HCT116 (cell line): ENCODE results near the gene RCC2. TPM values are rescaled to one million over a fixed set of nuclear protein-coding genes. Genes with fewer than 3 reads are reported as not detected.

ENCODE experiments used
- ATAC-seq: fragments of 200-7000 bp; cut with Tn5 transposase; 2 replicates; pipeline ENCODE4 v1.9.1; 2020; ENCODE audit warnings: mild to moderate bottlenecking, moderate library complexity
- BruUV-seq: library from RNA; stranded (reverse); fragments of 400-500 nt; replicated peaks from 2 replicates; lab custom pipeline; 2021; lab: Mats Ljungman, UMichigan
- CTCF ChIA-PET: fragments of 300-600 bp; sonication (Branson Sonifier 250); formaldehyde crosslinking; loops from one replicate; lab custom pipeline; 2021; ENCODE audit warnings: antibody characterized with exemption; lab: Charles Lee
- POLR2A ChIA-PET: fragments of 300-600, 350-600 bp; sonication (Branson Sonifier 250); formaldehyde crosslinking; loops from one replicate; lab custom pipeline; 2021; ENCODE audit warnings: antibody characterized with exemption; lab: Charles Lee
- RAD21 ChIA-PET, 2 experiments: fragments of 300-600 bp; sonication (Branson Sonifier 250); formaldehyde crosslinking; loops; one replicate each; lab custom pipeline; 2023; ENCODE audit warnings: low total read pairs in 2 of 2; ENCODE audit not compliant: uncharacterized antibody in 2 of 2, unreplicated experiment in 2 of 2, low non-redundant PET in 1 of 2; lab: Charles Lee
- DNase-seq: peaks from one replicate; pipeline ENCODE4 v3.0.0-alpha.2; 2010; ENCODE audit warnings: low read depth, low spot score
- H2AFZ ChIP-seq: fragments of 200-600 bp; shearing (Covaris generic), sonication (generic); 2 replicates; pipeline ENCODE4 v1.6.1; 2017; ENCODE audit warnings: low read depth, mixed run types, mixed read lengths, antibody characterized with exemption, low read length; ENCODE audit not compliant: poor library complexity, severe bottlenecking
- H3K27ac ChIP-seq: 2 replicates; pipeline ENCODE4 v1.5.1; 2012; ENCODE audit warnings: low read depth, low read length
- H3K27me3 ChIP-seq: fragments of 200-600 bp; sonication (generic); 2 replicates; pipeline ENCODE4 v1.6.1; 2016; ENCODE audit warnings: mixed run types, low read length, mixed read lengths; ENCODE audit not compliant: insufficient read depth
- H3K36me3 ChIP-seq, 2 experiments: fragments of 200-500 bp in 1 of 2; fragments of 200-600 bp in 1 of 2; sonication (Bioruptor generic) in 1 of 2; sonication (generic) in 1 of 2; 2 replicates each; pipeline versions ENCODE4 v1.5.1 to v1.6.1; 2014 to 2016; ENCODE audit warnings: low read length in 2 of 2, inconsistent platforms in 1 of 2, mixed read lengths in 1 of 2, mixed run types in 1 of 2; ENCODE audit not compliant: insufficient read depth in 2 of 2, control insufficient read depth in 1 of 2
- H3K4me1 ChIP-seq, 2 experiments: fragments of 200-600 bp in 1 of 2; sonication (generic) in 1 of 2; 2 replicates each; pipeline versions ENCODE4 v1.5.1 to v1.6.1; 2012 to 2017; ENCODE audit warnings: low read length in 2 of 2, inconsistent platforms in 1 of 2, mild to moderate bottlenecking in 1 of 2, mixed read lengths in 1 of 2, mixed run types in 1 of 2, moderate library complexity in 1 of 2; ENCODE audit not compliant: insufficient read depth in 2 of 2, control insufficient read depth in 1 of 2
- H3K4me2 ChIP-seq: fragments of 200-600 bp; sonication (generic); 2 replicates; pipeline ENCODE4 v1.6.1; 2017; ENCODE audit warnings: mixed run types, low read length, mixed read lengths
- H3K4me3 ChIP-seq, 2 experiments: fragments of 200-600 bp in 1 of 2; sonication (generic) in 1 of 2; replicated peaks in 1 of 2; 2 replicates each; pipeline ENCODE4 v1.5.1; 2011 to 2016; ENCODE audit warnings: low read length in 2 of 2, control low read depth in 1 of 2, low read depth in 1 of 2, mild to moderate bottlenecking in 1 of 2, mixed read lengths in 1 of 2, mixed run types in 1 of 2
- H3K79me2 ChIP-seq: fragments of 200-600 bp; sonication (generic); 2 replicates; pipeline ENCODE4 v1.6.1; 2017; ENCODE audit warnings: mild to moderate bottlenecking, mixed run types, low read length, moderate library complexity, mixed read lengths; ENCODE audit not compliant: insufficient read depth
- H3K9ac ChIP-seq: fragments of 200-600 bp; sonication (generic); 2 replicates; pipeline ENCODE4 v1.6.1; 2016; ENCODE audit warnings: low read length, mixed read lengths
- H3K9me2 ChIP-seq: fragments of 200-600 bp; sonication (generic), shearing (Covaris generic); 2 replicates; pipeline ENCODE4 v1.6.1; 2017; ENCODE audit warnings: mixed run types, mild to moderate bottlenecking, moderate library complexity; ENCODE audit not compliant: insufficient read depth
- H3K9me3 ChIP-seq, 2 experiments: fragments of 200-500 bp in 1 of 2; fragments of 200-600 bp in 1 of 2; sonication (Bioruptor generic) in 1 of 2; sonication (generic) in 1 of 2; 2 replicates each; pipeline ENCODE4 v1.6.1; 2014 to 2017; ENCODE audit warnings: low read length in 2 of 2, mixed read lengths in 2 of 2, inconsistent platforms in 1 of 2, low read depth in 1 of 2, mild to moderate bottlenecking in 1 of 2, mixed run types in 1 of 2, moderate library complexity in 1 of 2; ENCODE audit not compliant: control insufficient read depth in 1 of 2, insufficient read depth in 1 of 2
- H4K20me1 ChIP-seq: fragments of 200-600 bp; sonication (generic), shearing (Covaris generic); 2 replicates; pipeline ENCODE4 v1.6.1; 2017; ENCODE audit warnings: mixed run types, mild to moderate bottlenecking, moderate library complexity; ENCODE audit not compliant: insufficient read depth
- CBX3 ChIP-seq: IDR thresholded peaks from 2 replicates; pipeline ENCODE4 v1.6.1; 2012; ENCODE audit warnings: low read depth
- CEBPB ChIP-seq: IDR thresholded peaks from 2 replicates; pipeline ENCODE4 v1.6.1; 2012; ENCODE audit warnings: low read depth
- EGR1 ChIP-seq: IDR thresholded peaks from 2 replicates; pipeline ENCODE4 v1.6.1; 2012; ENCODE audit warnings: low read depth
- FOSL1 ChIP-seq: IDR thresholded peaks from 2 replicates; pipeline ENCODE4 v1.6.1; 2012; ENCODE audit warnings: low read depth
- JUND ChIP-seq: IDR thresholded peaks from 2 replicates; pipeline ENCODE4 v1.6.1; 2012
- POLR2A ChIP-seq: IDR thresholded peaks from 2 replicates; pipeline ENCODE4 v1.7.0; 2011; ENCODE audit warnings: borderline replicate concordance; ENCODE audit not compliant: insufficient read depth, insufficient read length; ENCODE audit errors: extremely low read depth
- RAD21 ChIP-seq: IDR thresholded peaks from 2 replicates; pipeline ENCODE4 v1.6.1; 2012; ENCODE audit warnings: low read depth, mild to moderate bottlenecking
- SP1 ChIP-seq: IDR thresholded peaks from 2 replicates; pipeline ENCODE4 v1.6.1; 2012; ENCODE audit warnings: low read depth
- SRF ChIP-seq: IDR thresholded peaks from 2 replicates; pipeline ENCODE4 v1.6.1; 2012; ENCODE audit warnings: low read depth
- TCF7L2 ChIP-seq: IDR thresholded peaks from 2 replicates; pipeline ENCODE4 v1.7.0; 2011; ENCODE audit warnings: borderline replicate concordance, inconsistent platforms; ENCODE audit not compliant: insufficient read depth, insufficient read length; ENCODE audit errors: extremely low read depth
- YY1 ChIP-seq: IDR thresholded peaks from 2 replicates; pipeline ENCODE4 v1.6.1; 2011; ENCODE audit warnings: low read length, low read depth, moderate library complexity, mild to moderate bottlenecking; ENCODE audit not compliant: insufficient replicate concordance; ENCODE audit errors: extremely low read depth
- intact Hi-C: fragments of 100-400 bp; cut with micrococcal nuclease; formaldehyde crosslinking; loops from 2 replicates; pipeline ENCODE4 v1.10.0; 2022
- total RNA-seq: library from RNA; stranded (reverse); gene quantifications from one replicate; pipeline ENCODE4 v1.2.1, GENCODE V29; 2021; ENCODE audit not compliant: unreplicated experiment
- TF ChIP-seq, protein P1 (sequence below): IDR thresholded peaks from 2 replicates; pipeline ENCODE4 v1.6.1; 2011; ENCODE audit warnings: mild to moderate bottlenecking, low read length, moderate library complexity; ENCODE audit not compliant: insufficient replicate concordance; ENCODE audit errors: extremely low read depth

The RCC2 gene
- total RNA-seq, 1 experiment from 2014 or later = 178 TPM

DNA sequence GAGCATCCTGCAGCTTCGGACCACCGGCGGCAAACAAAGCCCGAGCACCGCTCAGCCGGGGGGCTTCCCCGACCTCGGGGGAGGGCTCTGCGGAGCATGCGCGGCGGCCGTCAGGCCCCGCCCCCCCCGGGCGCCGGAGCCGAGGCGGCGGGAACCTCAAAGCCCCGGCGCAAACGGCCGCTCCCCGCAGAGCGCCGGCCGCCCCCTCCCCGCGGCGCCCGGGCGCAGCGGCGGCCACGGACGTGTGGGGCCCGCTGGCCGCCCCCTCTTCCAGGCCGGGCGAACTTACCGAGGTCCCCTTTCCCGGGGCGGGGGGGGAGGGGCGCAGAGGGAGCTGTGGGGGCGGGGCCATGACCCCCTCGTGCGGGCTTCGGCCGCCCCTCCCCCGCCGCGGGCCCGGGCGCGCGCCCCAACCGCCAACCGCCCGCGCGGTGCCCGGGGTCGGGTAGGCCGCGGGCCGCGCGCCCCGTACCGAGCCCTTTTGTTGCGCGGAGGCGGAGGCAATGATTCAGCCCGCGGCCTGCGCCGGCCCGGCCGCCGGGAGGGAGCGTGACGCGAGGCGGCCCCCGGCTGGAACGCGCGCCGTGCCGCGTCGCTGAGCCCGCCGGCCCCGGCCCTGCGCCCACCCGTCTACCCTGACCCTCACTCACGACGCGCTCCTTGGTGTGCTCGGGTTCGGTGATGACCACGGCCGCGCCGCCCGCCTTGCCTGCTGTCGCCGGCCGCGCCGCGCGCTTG lies 1.7 kb downstream of the RCC2 start (continued):
- TF ChIP-seq TCF7L2 = peak; percentile 74
- TF ChIP-seq YY1 = no peak
- TF ChIP-seq POLR2A = no peak
- TF ChIP-seq JUND = no peak

DNA sequence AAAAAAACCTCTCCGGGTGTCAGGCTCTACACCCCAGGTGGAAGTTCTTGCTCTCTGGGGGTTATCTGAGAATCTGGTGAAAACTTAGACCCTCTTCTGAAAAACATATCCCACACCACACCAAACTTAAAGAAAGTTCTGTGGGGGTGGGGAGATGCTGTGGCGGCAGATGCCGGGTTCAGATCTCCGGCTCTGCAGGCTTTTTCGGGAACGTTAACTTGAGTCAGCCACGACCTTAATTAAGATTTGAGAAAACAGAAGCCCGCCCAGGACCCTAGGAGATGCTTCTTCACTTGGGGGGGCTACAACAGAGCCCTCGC lies 2.3 kb downstream of the RCC2 start:
- ChIA-PET POLR2A (no interaction called here), CTCF (no interaction called here), RAD21 (no interaction called here)
- DNase-seq = no peak
- BruUV-seq = no TSS peak
- intact Hi-C loops = no loop called here
- H3K9me2 ChIP-seq = no peaks in the 10 kb centered on the region
- peak overlapping the region; percentile 99 for H3K9ac ChIP-seq
- peaks cover 64% of the 10 kb centered on the region for H3K79me2 ChIP-seq
- peak overlapping the region; percentile 98 for H3K27ac ChIP-seq
- peaks cover 28 to 39% of the 10 kb centered on the region in 2 experiments for H3K4me1 ChIP-seq
- H2AFZ ChIP-seq = no peak overlapping the region
- H3K4me2 ChIP-seq = peak overlapping the region; percentile 85
- peak overlapping the region; percentile 94 to 98 for H3K4me3 ChIP-seq
- no peak for TF ChIP-seq FOSL1
- TF ChIP-seq SRF = no peak
- no peak for TF ChIP-seq POLR2A
- no peak for TF ChIP-seq JUND
- no peak for TF ChIP-seq SP1
- TF ChIP-seq, protein P1, sequence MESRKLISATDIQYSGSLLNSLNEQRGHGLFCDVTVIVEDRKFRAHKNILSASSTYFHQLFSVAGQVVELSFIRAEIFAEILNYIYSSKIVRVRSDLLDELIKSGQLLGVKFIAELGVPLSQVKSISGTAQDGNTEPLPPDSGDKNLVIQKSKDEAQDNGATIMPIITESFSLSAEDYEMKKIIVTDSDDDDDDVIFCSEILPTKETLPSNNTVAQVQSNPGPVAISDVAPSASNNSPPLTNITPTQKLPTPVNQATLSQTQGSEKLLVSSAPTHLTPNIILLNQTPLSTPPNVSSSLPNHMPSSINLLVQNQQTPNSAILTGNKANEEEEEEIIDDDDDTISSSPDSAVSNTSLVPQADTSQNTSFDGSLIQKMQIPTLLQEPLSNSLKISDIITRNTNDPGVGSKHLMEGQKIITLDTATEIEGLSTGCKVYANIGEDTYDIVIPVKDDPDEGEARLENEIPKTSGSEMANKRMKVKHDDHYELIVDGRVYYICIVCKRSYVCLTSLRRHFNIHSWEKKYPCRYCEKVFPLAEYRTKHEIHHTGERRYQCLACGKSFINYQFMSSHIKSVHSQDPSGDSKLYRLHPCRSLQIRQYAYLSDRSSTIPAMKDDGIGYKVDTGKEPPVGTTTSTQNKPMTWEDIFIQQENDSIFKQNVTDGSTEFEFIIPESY = no peak
- TF ChIP-seq YY1 = no peak
- TF ChIP-seq CEBPB = no peak
- TF ChIP-seq RAD21 = no peak
- TF ChIP-seq EGR1 = no peak
- no peak for TF ChIP-seq CBX3
- H4K20me1 ChIP-seq = peaks cover 4% of the 10 kb centered on the region; the same call in 1 of the 2 replicates
- ATAC-seq = no peak
- H3K9me3 ChIP-seq = no peaks in the 10 kb centered on the region
- peaks cover 11 to 41% of the 10 kb centered on the region in 2 experiments; a peak in 3 of 4 replicates for H3K36me3 ChIP-seq
- H3K27me3 ChIP-seq = no peaks in the 10 kb centered on the region
